GM21786 (cell line): Measurements from ENCODE around the gene QPCT.

ENCODE experiments used
- ATAC-seq: cut with Tn5 transposase; IDR thresholded peaks from one replicate; pipeline ENCODE4 v1.9.1; 2021; ENCODE audit not compliant: unreplicated experiment

QPCT gene

GRCh38 chr2:37324786-37325624, 19.4 kb upstream of the QPCT start, which contains the start of gene PRKD3:
PRKD3 (minus strand) TSS chr2:37324833; CDS start chr2:37316524, 8,309 bp downstream.
- peak; percentile 53 for ATAC-seq

GRCh38 chr2:37325625-37326071, 18.8 kb upstream of the QPCT start:
- no peak for ATAC-seq

- no peak for ATAC-seq
Measured at GRCh38 chr2:37326285-37326684, 18.1 kb upstream of the QPCT start.

- no peak for ATAC-seq
Measured at GRCh38 chr2:37326866-37327634, 17.4 kb upstream of the QPCT start.

- no peak for ATAC-seq
Measured at GRCh38 chr2:37330681-37331080, 13.7 kb upstream of the QPCT start.

- no peak for ATAC-seq
Measured at GRCh38 chr2:37332560-37332959, 11.9 kb upstream of the QPCT start.

- ATAC-seq, result no peak
Measured at GRCh38 chr2:37333256-37333655, 11.2 kb upstream of the QPCT start.

- ATAC-seq, result no peak
Measured at GRCh38 chr2:37335604-37336003, 8.8 kb upstream of the QPCT start.

- no peak for ATAC-seq
Measured at GRCh38 chr2:37337620-37338280, 6.7 kb upstream of the QPCT start.

GRCh38 chr2:37338933-37339332, 5.5 kb upstream of the QPCT start:
- ATAC-seq, result no peak

GRCh38 chr2:37340637-37341036, 3.8 kb upstream of the QPCT start:
- ATAC-seq, result no peak

- ATAC-seq, result no peak
Measured at GRCh38 chr2:37342591-37343220, 1.7 kb upstream of the QPCT start.

GRCh38 chr2:37343537-37344434, 644 bp upstream of the QPCT start:
- no peak for ATAC-seq

- ATAC-seq, result no peak
Measured at GRCh38 chr2:37348155-37348554, 3.7 kb downstream of the QPCT start.

- ATAC-seq, result no peak
Measured at GRCh38 chr2:37349231-37349860, 4.9 kb downstream of the QPCT start.

GRCh38 chr2:37350034-37350433, 5.6 kb downstream of the QPCT start:
- ATAC-seq, result peak; percentile 83

- ATAC-seq, result no peak
Measured at GRCh38 chr2:37354531-37354930, 10.1 kb downstream of the QPCT start.

GRCh38 chr2:37355735-37356134, 11.3 kb downstream of the QPCT start:
- no peak for ATAC-seq

- ATAC-seq, result no peak
Measured at GRCh38 chr2:37356299-37356698, 11.9 kb downstream of the QPCT start.

GRCh38 chr2:37357069-37357468, 12.6 kb downstream of the QPCT start:
- ATAC-seq, result no peak
